ENCODE results near the gene IHH.

IHH gene

GRCh38 chr2:219020604-219021365 lies 39.9 kb downstream of the IHH start:
- DNase-seq (ENCODE audit: low read depth, low spot score): no peak

GRCh38 chr2:219019436-219019835 lies 41.3 kb downstream of the IHH start:
- DNase-seq (ENCODE audit: low read depth, low spot score): no peak

- no peak for DNase-seq (ENCODE audit: low read depth, low spot score)
Measured at GRCh38 chr2:219018726-219019125, 42.0 kb downstream of the IHH start.

- no peak for DNase-seq (ENCODE audit: low read depth, low spot score)
Measured at GRCh38 chr2:219018286-219018685, 42.4 kb downstream of the IHH start.

GRCh38 chr2:219017201-219017931 lies 43.4 kb downstream of the IHH start:
- DNase-seq (ENCODE audit: low read depth, low spot score): no peak

GRCh38 chr2:219016721-219017120 lies 44.0 kb downstream of the IHH start:
- DNase-seq (ENCODE audit: low read depth, low spot score): no peak

GRCh38 chr2:219010873-219011272 lies 49.8 kb downstream of the IHH start:
- DNase-seq (ENCODE audit: low read depth, low spot score): no peak

- DNase-seq (ENCODE audit: low read depth, low spot score): no peak
Measured at GRCh38 chr2:219010162-219010756, 50.5 kb downstream of the IHH start.

GRCh38 chr2:219009294-219009693 lies 51.4 kb downstream of the IHH start:
- no peak for DNase-seq (ENCODE audit: low read depth, low spot score)

Measured in activated CD4-positive, CD25-positive, alpha-beta regulatory T cell treated with anti-CD3 and anti-CD28 coated beads, Interleukin-2, amount 50 U/mL, for 16 hours (primary cell).